Ovary (tissue), 9 donors: ENCODE results near the gene AMPD2. TPM values are rescaled to one million over a fixed set of nuclear protein-coding genes. Genes with fewer than 3 reads are reported as not detected.
A peak's percentile ranks its signal among the peaks of the same experiment; 100 is the strongest.

ENCODE experiments used
- DNase-seq, 5 donors: peaks; one replicate each; pipeline ENCODE4 v3.0.0-alpha.2; 2019 to 2020
- H3K27ac ChIP-seq, 2 donors: fragments of 200-600 bp; one replicate each; pipeline versions ENCODE4 v1.5.1 to v1.8.0; 2019 to 2022
- H3K27me3 ChIP-seq: fragments of 200-600 bp; one replicate; pipeline ENCODE4 v1.8.0; 2022
- H3K36me3 ChIP-seq: fragments of 200-600 bp; sonication (generic); one replicate; pipeline ENCODE4 v1.5.1; 2019
- H3K4me1 ChIP-seq: one replicate; pipeline ENCODE4 v1.8.1; 2013; ENCODE audit warnings: mild to moderate bottlenecking, moderate library complexity; ENCODE audit not compliant: insufficient read depth
- H3K4me3 ChIP-seq: fragments of 200-600 bp; sonication (generic); one replicate; pipeline ENCODE4 v1.5.1; 2017
- H3K9me3 ChIP-seq, 2 donors: fragments of 200-600 bp in 1 of 2; sonication (generic) in 1 of 2; one replicate each; pipeline versions ENCODE4 v1.5.1 to v1.8.1; 2013 to 2019; ENCODE audit warnings: mild to moderate bottlenecking in 1 of 2, moderate library complexity in 1 of 2
- EP300 ChIP-seq: sonication (generic); formaldehyde crosslinking; IDR thresholded peaks from one replicate; pipeline ENCODE4 v1.6.1; 2017; ENCODE audit warnings: antibody characterized with exemption
- POLR2A ChIP-seq: fragments of 450-650 bp; IDR thresholded peaks from one replicate; pipeline ENCODE4 v1.6.1; 2017; ENCODE audit warnings: antibody characterized with exemption, mild to moderate bottlenecking, moderate library complexity
- WGBS, 3 donors: extraction: QIAGEN DNeasy Blood & Tissue Kit in 1 of 3; methylation state at CpG; one replicate each; pipeline versions ENCODE4 v1.1.5 to v1.1.7; 2013 to 2017; 5-methylcytosine and 5-hydroxymethylcytosine counted together
- intact Hi-C, 4 donors: fragments of 100-400 bp; cut with DNase I; formaldehyde crosslinking; loops; one replicate each; pipeline versions ENCODE4 v1.11.0 to v1.15.1; 2022 to 2023
- polyA plus RNA-seq, 2 donors: library from polyadenylated mRNA; stranded (reverse); fragments of 200-250 nt in 1 of 2; fragments of 350-450 nt in 1 of 2; fragmentation: Illumina TruSeq in 1 of 2; extraction: RNeasy Lipid Tissue Mini Kit (QIAGEN cat#74804) in 1 of 2; gene quantifications; one replicate each; pipeline ENCODE4 v1.2.3, GENCODE V29; 2013 to 2014
- total RNA-seq, 7 donors: library from RNA; depleted of rRNA in 2 of 7; stranded (reverse); fragments of >200 nt in 2 of 7; fragmentation: NEBNext Ultra II Directional in 3 of 7; extraction: Animal tissue kit (Norgen Biotek cat#: 25700) in 3 of 7; gene quantifications; one replicate each; pipeline versions ENCODE4 v1.1.0 to v1.2.4, GENCODE V29; 2016 to 2023
- TF ChIP-seq, protein P1 (sequence below), 3 donors: fragments of 450-650 bp in 2 of 3; fragments of 200-600 bp in 1 of 3; IDR thresholded peaks; one replicate each; pipeline versions ENCODE4 v1.5.1 to v1.8.0; 2016 to 2022; ENCODE audit warnings: antibody characterized with exemption in 3 of 3, mild to moderate bottlenecking in 1 of 3
- donor health status: DM: no; HTN: no; CAD: no; lungs with moderate emphysema.
- donor health status: DM: no; HTN: no; CAD: no.
- donor health status: Bipolar disorder and iron deficiency.
- donor health status: DM: yes; HTN: yes; CAD: no.
- donor health status: DM: no; HTN: no; CAD: no.
- donor health status: DM: yes; HTN: yes; CAD: no.

Gene AMPD2
- total and polyA plus RNA-seq, 9 donors: 19.4 to 86.0 (median 64.2) TPM

DNA sequence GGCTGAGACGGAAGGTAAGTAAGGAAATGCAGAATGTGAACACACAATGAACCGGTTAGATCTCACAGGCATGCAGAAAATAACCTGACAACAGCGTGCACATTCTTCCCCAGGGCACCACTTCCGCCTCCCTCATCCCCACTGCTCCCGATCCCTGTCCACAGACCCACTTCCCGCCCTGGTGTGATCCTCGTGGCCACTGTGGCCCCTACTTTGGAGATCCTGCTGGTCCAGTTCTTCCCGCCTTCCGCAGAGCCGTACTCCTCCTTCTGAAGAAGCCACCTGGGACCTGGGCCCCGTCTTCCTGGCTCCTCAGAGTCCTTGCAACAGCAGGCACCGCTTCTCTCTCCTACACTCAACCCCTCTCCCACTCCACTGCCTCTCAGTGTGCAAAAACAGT, 34.9 kb downstream of the AMPD2 start:
- Histone ChIP-seq H3K4me1 (peaks cover 17% of the 10 kb centered on the region), H3K27ac (peak overlapping the region in 1 of 2 donors; percentile 94), H3K9me3 (no peaks in the 10 kb centered on the region), H3K36me3 (no peaks in the 10 kb centered on the region), H3K4me3 (no peak overlapping the region), H3K27me3 (no peaks in the 10 kb centered on the region)
- DNase-seq: peak in 2 of 5 donors; percentile 32 to 44
- intact Hi-C loops: no loop called here
- TF ChIP-seq EP300 (no peak), POLR2A (no peak)
- TF ChIP-seq, protein P1, sequence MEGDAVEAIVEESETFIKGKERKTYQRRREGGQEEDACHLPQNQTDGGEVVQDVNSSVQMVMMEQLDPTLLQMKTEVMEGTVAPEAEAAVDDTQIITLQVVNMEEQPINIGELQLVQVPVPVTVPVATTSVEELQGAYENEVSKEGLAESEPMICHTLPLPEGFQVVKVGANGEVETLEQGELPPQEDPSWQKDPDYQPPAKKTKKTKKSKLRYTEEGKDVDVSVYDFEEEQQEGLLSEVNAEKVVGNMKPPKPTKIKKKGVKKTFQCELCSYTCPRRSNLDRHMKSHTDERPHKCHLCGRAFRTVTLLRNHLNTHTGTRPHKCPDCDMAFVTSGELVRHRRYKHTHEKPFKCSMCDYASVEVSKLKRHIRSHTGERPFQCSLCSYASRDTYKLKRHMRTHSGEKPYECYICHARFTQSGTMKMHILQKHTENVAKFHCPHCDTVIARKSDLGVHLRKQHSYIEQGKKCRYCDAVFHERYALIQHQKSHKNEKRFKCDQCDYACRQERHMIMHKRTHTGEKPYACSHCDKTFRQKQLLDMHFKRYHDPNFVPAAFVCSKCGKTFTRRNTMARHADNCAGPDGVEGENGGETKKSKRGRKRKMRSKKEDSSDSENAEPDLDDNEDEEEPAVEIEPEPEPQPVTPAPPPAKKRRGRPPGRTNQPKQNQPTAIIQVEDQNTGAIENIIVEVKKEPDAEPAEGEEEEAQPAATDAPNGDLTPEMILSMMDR (IDR thresholded peaks at IDR 0.05): no peak
- 90% methylated on average over 12 of the region's 12 CpGs for WGBS, 3 donors

DNA sequence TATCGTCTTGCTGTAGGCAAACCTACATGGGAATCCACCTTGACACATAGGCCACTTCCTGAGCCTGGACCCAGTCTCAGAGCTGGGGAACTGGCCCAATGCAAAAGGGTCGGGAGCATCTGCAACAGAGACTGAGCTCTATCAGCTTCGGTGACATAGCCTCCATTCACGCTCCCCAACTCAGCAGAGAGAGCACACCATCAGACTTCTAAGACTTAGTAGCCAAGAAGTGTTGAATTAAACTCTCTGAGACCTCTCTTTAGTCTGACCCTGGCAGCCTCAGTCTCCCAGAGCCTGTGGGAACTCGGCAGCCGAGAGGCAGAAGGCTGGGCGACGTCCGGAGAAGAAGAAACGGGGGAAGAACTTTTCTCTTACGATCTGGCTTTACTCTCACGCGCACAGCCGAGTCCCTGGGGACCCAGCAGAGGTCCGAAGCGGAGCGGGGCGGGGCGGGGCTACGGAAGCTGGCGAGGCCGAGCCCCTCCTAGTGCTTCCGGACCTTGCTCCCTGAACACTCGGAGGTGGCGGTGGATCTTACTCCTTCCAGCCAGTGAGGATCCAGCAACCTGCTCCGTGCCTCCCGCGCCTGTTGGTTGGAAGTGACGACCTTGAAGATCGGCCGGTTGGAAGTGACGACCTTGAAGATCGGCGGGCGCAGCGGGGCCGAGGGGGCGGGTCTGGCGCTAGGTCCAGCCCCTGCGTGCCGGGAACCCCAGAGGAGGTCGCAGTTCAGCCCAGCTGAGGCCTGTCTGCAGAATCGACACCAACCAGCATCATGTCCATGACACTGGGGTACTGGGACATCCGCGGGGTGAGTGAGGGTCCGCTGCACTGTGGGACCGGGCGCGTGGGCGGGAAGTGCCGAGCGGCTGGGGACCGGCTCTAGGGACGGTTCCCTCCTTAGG, 36.2 kb downstream of the AMPD2 start, which contains the start of gene GSTM4:
Gene GSTM4 (plus strand): TSS at position 485 of the 905 bp plus-strand sequence. CDS start 291 bp downstream, at position 776.
- peaks cover 22% of the 10 kb centered on the region for H3K4me1 ChIP-seq
- H3K4me3 ChIP-seq: peak within 1 kb of the TSS; percentile 59
- no peaks in the 10 kb centered on the region for H3K36me3 ChIP-seq
- H3K27ac ChIP-seq: peak within 1 kb of the TSS; percentile 16 to 94
- no peaks in the 10 kb centered on the region for H3K9me3 ChIP-seq
- peak; percentile 93 to 96 (median 94) for DNase-seq
- peak; percentile 64 for TF ChIP-seq POLR2A
- TF ChIP-seq EP300: no peak
- TF ChIP-seq, protein P1 (IDR thresholded peaks at IDR 0.05): peak in 1 of 3 donors; percentile 10
- no peaks in the 10 kb centered on the region for H3K27me3 ChIP-seq
- intact Hi-C loops: no loop called here
- 1 to 3% (median 2%) methylated on average over 40 to 54 of the region's 54 CpGs for WGBS, 3 donors

DNA sequence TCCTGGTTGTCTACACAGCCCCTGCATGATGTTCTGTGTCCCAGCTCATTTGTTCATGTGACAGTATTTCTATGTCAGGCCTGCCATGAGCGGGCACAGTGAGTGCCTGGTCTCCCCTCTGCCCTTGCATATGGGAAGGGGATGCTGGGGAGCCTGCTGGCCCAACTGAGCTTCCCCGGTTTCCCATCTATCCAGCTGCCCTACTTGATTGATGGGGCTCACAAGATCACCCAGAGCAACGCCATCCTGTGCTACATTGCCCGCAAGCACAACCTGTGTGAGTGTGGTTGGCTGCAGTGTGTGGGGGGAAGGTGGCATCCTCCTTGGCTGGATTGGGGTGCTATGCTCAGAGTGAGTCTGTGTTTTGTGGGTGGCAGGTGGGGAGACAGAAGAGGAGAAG, 37.8 kb downstream of the AMPD2 start:
- 94 to 99% (median 95%) methylated on average over 4 of the region's 4 CpGs for WGBS, 3 donors
- Histone ChIP-seq H3K36me3 (no peaks in the 10 kb centered on the region), H3K9me3 (no peaks in the 10 kb centered on the region), H3K27me3 (no peaks in the 10 kb centered on the region), H3K4me3 (no peak overlapping the region), H3K27ac (no peak overlapping the region), H3K4me1 (peaks cover 22% of the 10 kb centered on the region)
- intact Hi-C loops: no loop called here
- DNase-seq: peak in 1 of 5 donors; percentile 30
- TF ChIP-seq, protein P1 (IDR thresholded peaks at IDR 0.05): no peak
- TF ChIP-seq EP300 (no peak), POLR2A (no peak)

DNA sequence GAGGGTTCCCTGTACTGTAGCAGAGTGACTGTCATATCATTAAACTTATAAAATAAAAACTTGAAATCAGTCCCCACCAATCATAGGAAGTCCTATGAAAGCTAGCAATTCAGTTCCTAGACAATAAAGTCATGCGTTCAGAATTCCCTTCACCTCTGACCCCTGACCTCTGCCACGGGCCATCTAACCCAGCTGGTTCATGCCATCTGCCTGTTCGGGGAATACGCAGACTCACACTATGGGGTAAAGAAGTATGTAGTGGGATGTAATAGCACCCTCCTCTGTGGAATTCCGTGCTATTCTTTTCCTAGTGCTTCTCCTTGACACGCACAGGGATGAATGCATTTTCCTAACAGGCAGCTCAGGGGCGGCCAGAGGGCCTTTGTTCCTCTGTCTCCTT, 38.3 kb downstream of the AMPD2 start:
- intact Hi-C loops: no loop called here
- DNase-seq: no peak
- H3K4me1 ChIP-seq: peaks cover 22% of the 10 kb centered on the region
- no peak overlapping the region for H3K4me3 ChIP-seq
- WGBS, 3 donors: 68 to 71% (median 70%) methylated on average over 7 of the region's 7 CpGs
- H3K9me3 ChIP-seq: no peaks in the 10 kb centered on the region
- H3K27me3 ChIP-seq: no peaks in the 10 kb centered on the region
- no peaks in the 10 kb centered on the region for H3K36me3 ChIP-seq
- no peak for TF ChIP-seq EP300
- TF ChIP-seq POLR2A: no peak
- TF ChIP-seq, protein P1 (IDR thresholded peaks at IDR 0.05): no peak
- H3K27ac ChIP-seq: peak overlapping the region in 1 of 2 donors; percentile 81
